ENCODE results near the gene TRAF3.
A peak's percentile ranks its signal among the peaks of the same experiment; 100 is the strongest.
"Not testable (repeated sequence)": the region's sequence is repeated elsewhere in the genome, so short reads cannot be mapped to it uniquely, and the experiment has no call there.

TRAF3 gene

DNA sequence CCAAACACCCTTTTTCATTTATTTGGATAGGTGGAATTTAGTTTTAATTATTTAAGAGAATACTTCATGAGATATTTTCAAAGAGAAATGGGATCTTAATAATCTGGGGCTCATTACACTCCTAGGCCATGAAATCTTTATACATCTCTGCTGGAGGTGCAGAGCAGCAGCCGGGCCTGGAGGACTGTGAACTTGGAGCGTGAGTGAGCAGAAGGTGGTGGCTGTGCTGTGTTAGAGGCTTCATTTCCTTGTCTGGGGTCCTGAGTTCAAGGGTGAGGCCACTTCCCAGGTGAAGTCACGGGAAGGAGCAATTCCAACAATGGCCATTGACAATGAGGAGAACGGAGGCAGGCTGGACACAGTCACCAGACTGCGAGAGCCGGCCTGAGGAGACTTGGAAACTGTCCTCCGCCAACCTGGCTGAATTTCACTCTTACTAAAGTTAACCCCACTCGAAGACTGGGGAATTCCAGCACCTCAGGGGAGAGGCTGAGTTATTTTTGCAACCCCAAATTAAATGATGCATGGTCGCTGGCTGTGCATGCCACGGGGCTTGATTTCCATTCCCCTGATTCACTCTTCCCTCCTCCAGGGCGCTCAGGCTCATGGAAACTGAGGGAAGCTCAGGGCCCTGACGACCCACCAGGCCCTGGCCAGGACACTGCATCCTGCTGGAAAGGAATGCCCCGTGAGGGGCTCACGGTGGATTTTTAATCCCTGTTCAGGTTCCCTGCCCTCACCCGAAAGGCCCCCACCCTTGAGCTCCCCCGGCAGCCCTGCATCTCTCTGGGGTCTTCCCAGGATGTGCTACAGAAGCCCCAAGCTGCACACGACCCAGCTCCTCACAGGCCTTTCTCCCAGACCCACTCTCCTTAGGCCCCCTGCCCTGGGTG lies 22.6 kb upstream of the TRAF3 start:
- no peak for DNase-seq

DNA sequence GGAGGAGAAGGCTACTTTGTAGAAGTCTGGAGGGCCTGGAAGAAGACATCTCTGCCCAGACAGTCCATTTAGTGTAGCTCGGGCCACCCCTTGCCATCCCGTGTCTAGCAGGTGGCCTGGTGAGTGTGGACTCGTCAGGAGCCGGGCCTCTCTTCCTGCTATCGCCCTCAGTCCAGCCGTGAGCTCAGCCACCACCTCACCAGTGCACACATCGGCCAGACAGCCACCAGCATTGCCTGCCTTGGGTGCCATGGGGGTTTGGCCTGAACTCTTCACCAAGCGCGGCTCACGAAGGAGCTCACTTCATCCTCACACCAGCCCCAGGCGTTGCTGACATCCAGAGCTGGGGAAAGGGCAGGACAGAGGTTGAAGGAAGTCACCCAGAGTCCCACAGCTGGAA lies 19.6 kb upstream of the TRAF3 start:
- no peak for DNase-seq

DNA sequence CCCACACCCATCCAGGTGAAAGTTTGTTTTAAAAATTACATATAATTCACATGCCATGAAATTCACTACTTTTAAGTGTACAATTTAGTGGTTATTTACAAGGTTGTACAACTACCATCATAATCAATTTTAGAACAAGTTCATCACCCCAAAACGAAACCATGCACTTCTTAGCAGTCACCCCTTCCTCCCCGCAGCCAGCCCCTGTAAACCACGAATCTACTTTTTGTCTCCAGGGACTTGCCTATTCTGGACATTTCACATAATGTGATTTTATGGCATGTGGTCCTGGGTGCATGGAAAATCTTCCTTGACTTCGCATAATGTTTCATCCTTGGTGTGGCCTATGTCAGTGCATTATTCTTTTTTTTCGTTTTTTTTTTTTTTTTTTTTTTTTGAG lies 19.2 kb upstream of the TRAF3 start:
- no peak for DNase-seq

- peak; percentile 15 for DNase-seq
These were observed 17.6 kb upstream of the TRAF3 start for GRCh38 chr14:102759456-102760187.

DNA sequence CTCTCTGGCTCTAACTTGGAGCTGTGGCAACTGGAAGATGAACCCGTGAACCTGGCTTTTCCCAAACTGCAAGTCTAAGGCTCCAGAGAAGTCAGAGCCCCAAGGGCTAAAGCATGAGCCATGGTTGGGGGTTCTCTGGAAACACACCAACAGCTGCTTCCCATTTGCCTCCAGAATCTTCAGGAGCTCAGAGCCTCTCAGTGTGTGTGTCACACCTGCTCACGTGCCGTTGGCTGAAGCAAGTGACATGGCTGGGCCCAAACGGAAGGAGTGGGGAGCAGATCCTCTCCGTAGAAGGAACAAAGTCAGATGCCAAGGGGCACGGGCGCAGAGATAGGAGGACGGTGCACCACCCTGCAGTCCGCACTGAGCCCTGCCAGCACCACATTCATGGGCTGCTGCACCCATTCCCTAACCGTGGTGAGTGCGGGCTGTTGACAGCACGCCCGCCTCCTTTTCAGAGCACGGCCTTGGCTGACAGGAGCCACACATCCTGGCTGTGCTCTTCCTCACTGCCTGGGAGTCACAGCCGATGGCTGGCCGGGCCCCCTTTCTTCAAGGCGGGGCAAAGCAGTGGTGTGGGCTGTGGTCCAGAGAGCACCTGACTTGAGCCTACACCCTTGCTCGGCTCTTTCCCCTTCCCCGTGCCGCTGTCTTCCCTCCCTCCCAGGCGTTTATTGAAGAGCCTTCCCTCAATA lies 16.6 kb upstream of the TRAF3 start:
- DNase-seq = no peak

DNA sequence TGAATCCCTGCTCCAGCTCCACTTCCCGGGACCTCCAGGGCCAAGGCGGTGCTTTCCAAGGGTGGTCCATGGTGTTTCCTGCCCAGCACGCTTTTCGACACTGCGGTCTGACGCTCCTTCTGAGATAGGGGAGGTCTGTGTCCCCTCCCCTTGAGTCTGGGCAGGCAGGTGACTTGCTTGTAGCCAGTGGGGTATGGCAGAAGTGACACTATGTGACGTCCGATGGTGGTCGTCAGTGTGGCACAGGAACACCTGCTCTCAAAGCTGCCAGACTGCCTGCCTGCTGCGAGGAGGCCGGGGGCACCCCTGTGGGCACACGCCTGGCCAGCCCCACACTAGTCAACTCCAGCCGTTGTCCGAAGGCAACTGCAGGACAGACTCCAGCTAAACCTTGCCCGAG lies 16.0 kb upstream of the TRAF3 start:
- DNase-seq = no peak

DNA sequence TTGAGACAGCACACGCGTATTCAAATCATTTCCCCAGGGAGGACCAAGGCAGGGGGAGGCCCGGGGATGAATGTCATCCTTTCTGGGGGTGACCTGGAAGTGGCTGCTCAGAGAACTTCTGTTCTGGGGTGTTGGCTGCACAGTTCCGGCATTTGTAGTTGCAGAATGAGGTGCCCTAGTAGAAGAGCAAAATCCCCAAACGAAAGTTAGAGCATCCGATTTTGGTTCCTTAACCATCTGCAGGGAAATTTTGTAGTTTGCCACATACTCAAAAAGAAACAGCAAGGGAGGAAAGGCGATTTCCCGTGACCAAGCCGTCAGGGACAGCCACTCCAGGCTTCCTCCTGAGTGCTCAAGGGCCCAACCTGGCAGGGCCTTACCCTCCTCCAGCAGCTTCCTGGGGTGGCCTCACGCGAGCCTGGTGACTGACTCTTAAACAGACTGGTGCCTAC lies 13.0 kb upstream of the TRAF3 start:
- DNase-seq = peak; percentile 54

DNA sequence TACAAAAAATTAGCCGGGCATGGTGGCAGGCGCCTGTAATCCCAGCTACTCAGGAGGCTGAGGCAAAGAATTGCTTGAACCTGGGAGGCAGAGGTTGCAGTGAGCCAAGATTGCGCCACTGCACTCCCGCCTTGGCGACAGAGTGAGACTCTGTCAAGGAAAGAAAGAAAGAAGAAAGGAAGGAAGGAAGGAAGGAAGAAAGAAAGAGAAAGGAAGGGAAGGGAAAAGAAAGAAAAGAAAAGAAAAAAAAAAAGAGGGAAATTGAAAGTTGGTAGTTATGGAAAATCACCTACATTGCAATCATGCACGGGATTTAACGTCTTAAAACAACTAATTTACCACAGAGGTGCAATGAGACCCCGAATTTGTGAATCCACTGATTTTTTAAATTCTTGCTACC lies 11.5 kb upstream of the TRAF3 start:
- not testable (repeated sequence) for DNase-seq

DNA sequence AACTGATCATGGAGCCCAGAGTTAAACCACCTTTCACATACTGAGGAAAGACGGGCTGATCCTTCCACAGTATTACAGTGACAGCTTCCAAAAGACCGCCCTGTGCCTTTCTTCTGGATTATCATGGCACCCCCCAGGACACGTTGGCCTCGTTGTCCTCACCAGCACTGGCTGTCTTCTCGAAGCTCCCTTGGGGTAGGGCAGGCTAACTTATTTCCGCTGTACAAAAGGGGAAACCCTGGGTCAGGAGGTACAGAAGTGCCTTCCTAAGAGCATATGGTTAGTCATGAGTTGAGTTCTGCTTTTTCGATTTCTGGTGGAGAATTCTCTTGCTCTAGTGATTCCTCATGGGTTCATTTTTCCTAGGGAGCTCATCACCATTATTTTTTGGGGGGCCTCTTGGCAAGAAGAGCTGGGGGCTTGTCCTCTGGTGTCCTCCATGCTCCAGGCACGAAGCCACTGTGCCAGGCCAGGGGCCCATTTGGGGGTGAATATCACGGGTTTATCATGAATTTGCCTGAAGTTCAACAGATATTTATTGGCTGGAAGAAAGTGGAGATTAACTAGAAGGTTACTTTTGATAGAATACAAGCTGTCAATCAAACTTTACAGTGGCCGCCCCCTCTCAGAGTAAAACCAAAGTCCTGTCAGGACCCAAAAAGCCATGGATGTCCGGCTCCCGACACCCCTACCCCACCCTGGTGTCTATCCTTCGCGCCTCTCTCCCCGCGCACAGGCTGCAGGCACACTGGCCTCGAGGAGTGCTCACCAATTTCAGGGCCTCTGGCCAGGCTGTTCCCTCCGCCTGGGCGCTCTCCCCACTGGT lies 8.8 kb upstream of the TRAF3 start:
- no peak for DNase-seq

GRCh38 chr14:102769049-102769327 lies 8.3 kb upstream of the TRAF3 start:
- DNase-seq = no peak

GRCh38 chr14:102770147-102771123 lies 6.8 kb upstream of the TRAF3 start:
- DNase-seq = no peak

DNA sequence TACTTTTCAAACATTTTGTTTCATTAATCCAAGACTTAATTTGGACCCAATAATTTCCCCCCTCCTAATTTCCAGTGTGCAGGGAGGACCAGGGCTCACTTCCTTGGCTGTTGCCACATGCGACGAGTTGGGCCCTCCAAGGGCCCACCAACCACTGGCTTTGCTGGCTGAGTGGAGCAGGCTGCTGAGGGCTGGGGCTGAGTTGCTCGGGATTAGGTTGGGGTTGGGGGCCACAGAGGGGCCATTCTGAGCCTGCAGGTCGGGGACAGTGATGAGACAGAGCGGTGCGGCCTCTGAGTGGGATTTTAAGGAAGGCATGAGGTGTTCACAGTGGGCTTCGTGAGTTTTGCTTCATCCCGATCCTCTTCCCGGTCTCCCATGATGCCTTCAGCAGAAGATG lies 6.1 kb upstream of the TRAF3 start:
- DNase-seq = no peak

DNA sequence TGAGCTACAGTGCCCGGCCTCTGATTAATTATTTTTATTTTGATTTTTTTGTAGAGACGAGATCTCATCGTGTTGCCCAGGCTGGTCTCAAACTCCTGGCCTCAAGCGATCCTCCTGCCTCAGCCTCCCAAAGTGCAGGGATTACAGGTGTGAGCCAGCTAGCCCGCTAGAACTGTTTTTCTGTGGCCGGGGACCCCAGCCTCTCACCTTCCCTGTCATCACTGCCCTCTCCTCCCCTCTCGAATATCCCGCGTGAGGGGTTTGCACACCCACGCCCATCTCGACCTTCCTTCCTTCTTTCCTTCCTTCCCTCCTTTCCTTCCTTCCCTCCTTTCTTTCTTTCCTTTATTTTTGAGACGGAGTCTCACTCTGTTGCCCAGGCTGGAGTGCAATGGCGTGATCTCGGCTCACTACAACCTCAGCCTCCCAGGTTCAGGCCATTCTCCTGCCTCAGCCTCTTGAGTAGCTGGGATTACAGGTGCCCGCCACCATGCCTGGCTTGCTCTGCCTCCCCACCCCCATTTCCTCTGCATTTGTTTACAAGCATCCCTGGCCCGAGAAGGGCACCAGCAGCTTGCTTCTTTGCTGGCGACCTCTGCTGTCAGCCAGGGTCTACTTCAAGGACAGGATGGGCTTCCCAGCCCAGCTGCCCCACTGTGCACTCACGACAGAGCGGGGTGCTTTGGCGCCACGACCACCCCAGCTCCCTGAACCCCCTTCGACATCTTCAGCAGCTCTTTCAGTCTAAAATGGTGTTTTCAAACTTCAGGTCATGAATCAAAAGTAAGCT lies 4.3 kb upstream of the TRAF3 start:
- DNase-seq = no peak

- peak; percentile 75 for DNase-seq
These were observed 2.7 kb upstream of the TRAF3 start for GRCh38 chr14:102774391-102775153.

DNA sequence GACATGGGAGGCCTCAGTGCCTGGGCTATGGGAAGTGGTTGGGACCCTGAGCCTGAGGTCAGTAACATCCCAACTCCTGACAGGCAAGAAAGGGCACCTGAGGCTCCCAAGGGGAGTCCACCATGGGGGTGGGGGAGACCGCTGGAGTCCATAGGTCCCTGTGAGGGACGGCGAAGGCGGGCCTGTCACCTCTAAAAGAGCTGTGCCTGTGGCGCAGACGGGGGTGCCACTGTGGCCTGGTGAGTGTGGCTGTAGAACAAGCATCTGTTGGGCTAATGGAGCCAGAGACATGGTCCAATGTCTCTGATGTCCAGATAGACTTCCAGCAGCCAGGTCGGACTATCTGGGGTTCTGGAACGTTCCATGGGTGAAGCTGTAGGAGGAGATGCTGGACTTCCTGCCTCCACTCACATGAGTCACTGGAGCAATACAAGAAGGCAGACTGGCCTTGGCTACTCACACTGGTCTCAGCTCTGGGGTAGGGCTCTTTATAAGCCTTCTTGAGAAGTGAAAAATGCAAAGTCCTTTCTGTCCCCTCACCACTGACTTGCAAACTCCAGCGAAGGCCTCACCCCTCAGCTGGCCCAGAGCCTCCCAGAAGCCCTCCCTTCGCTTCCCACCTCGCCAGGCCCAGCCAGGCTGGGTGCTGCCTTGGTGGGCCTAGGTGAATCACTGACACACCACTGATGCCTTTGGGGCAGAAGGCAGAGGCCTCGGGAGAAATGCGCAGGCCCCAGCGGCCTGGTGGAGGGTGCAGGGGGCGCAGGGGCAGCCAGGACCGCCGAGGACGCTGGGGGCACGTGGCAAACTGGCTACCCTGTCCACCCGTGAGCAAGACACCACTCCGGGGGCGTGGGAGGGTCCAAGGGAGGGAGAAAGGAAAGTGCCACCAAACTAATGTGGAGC lies 1.1 kb upstream of the TRAF3 start:
- DNase-seq = no peak

DNA sequence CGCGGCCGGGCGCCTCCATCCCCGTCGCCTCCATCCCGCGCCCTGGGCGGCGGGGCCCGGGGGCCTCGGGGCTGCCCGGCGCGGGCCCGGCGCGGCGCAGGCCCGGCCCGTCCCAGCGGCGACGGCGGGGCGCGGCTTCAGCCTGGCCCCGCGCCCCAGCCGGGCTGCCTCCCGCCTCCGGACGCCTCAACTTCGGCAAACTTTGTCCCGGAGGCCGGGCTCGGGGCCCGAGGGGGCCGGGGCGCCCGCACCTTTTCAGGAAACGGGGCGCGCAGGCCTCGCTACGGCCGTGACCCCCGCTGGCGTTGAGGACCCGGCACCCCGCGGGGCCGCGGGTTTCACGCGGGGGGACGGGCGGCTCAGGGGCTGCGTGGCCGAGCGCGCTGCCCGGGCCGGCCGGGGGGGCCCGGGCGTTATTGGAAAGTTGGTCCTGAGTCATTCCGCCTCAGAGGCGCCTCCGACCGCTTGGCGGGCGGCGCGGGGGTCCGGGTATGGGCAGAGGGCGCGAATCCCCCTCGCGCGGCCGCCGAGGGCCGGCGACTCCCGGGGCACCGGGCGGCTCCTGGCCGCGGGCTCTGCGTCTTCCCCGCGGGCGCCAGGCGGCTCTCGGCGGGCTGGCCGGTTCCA lies 575 bp downstream of the TRAF3 start:
- DNase-seq = no peak

- peak; percentile 36 for DNase-seq
These were observed 1.3 kb downstream of the TRAF3 start for GRCh38 chr14:102778338-102779083.

DNA sequence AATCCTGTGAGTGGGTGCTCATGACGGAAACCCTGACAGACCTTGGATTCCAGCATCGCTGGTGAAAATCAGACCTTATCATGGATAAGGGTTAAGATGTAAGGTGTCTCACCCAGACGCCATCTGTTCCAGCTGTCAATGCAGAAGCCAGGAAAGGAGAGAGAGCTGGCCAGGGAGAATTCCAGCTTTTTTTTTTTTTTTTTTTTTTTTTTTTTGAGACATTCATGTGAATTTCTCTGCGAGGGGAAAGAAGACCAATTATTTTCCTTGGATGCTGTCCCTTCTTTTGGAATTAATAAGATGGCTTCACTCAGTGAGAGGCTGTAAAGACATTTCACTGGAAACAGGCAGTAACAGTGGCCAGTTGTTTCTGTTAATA lies 1.8 kb downstream of the TRAF3 start:
- no peak for DNase-seq
